Subcutaneous abdominal adipose tissue (tissue), 5 donors: ENCODE results near the gene CDH6.
A peak's percentile ranks its signal among the peaks of the same experiment; 100 is the strongest.

Experiments used
- H3K27ac ChIP-seq: one replicate; pipeline ENCODE4 v1.7.0; 2013; ENCODE audit warnings: low read depth, mild to moderate bottlenecking, inconsistent platforms, low read length, moderate library complexity
- H3K27me3 ChIP-seq, 5 donors: one replicate each; pipeline ENCODE4 v1.7.0; 2013; ENCODE audit warnings: low read length in 5 of 5, inconsistent platforms in 1 of 5; ENCODE audit not compliant: control insufficient read depth in 5 of 5, insufficient read depth in 4 of 5
- H3K36me3 ChIP-seq, 5 donors: one replicate each; pipeline ENCODE4 v1.7.0; 2013; ENCODE audit warnings: low read length in 5 of 5; ENCODE audit not compliant: control insufficient read depth in 5 of 5, insufficient read depth in 5 of 5
- H3K4me1 ChIP-seq, 5 donors: one replicate each; pipeline ENCODE4 v1.7.0; 2013; ENCODE audit warnings: low read length in 5 of 5, mild to moderate bottlenecking in 3 of 5, moderate library complexity in 1 of 5; ENCODE audit not compliant: control insufficient read depth in 5 of 5, insufficient read depth in 5 of 5
- H3K4me3 ChIP-seq, 5 donors: one replicate each; pipeline ENCODE4 v1.7.0; 2013; ENCODE audit warnings: low read length in 5 of 5, low read depth in 1 of 5
- H3K9ac ChIP-seq, 5 donors: one replicate each; pipeline ENCODE4 v1.7.0; 2013; ENCODE audit warnings: low read length in 5 of 5, mild to moderate bottlenecking in 4 of 5, moderate library complexity in 3 of 5
- H3K9me3 ChIP-seq, 5 donors: one replicate each; pipeline ENCODE4 v1.7.0; 2013; ENCODE audit warnings: low read length in 5 of 5; ENCODE audit not compliant: control insufficient read depth in 5 of 5
- donor health status: healthy.
- donor health status: healthy.
- donor health status: healthy.
- donor health status: healthy.
- donor health status: healthy.

Gene CDH6

GRCh38 chr5:31172881-31173280 lies 20.6 kb upstream of the CDH6 start:
- Histone ChIP-seq H3K9me3 (no peaks in the 10 kb centered on the region), H3K4me3 (no peak overlapping the region), H3K36me3 (no peaks in the 10 kb centered on the region), H3K27me3 (no peaks in the 10 kb centered on the region), H3K4me1 (no peaks in the 10 kb centered on the region), H3K27ac (no peak overlapping the region), H3K9ac (no peak overlapping the region)

GRCh38 chr5:31173614-31174013 lies 19.9 kb upstream of the CDH6 start:
- H3K27ac ChIP-seq = no peak overlapping the region

DNA sequence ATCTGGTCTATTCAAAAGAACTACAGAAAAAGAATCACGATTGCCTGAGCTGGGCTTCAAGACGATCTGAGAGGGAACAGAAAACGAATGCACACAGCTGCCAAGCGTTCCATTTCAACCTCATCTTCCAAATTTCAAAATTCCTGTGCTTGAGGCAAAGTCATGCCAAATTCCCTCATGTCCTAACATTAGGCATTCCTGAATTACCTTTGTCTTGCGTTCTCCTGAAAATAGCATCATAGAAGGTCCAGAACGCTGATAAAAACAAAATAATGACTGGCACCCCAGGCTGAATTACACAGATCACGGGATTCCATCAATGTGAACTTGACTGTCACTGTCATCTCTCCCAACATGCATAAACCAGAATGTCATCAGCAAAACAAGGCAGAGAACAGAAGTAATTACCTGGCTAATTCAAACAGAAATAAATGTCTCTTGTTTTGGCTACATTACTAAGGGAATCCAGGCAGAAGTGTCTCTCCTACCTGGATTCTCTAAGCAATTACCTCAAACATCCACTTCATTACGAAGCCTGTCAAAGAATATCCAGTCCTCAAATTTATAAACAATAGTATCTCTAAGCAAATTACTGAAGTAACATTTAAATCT lies 12.0 kb upstream of the CDH6 start:
- Histone ChIP-seq H3K9me3 (no peaks in the 10 kb centered on the region), H3K27ac (no peak overlapping the region), H3K4me3 (no peak overlapping the region), H3K4me1 (no peaks in the 10 kb centered on the region), H3K9ac (no peak overlapping the region), H3K36me3 (no peaks in the 10 kb centered on the region), H3K27me3 (no peaks in the 10 kb centered on the region)

More at GRCh38 chr5:31173614-31174013, 19.9 kb upstream of the CDH6 start:
- Histone ChIP-seq H3K9me3 (no peaks in the 10 kb centered on the region), H3K4me1 (no peaks in the 10 kb centered on the region), H3K4me3 (no peak overlapping the region), H3K27me3 (no peaks in the 10 kb centered on the region), H3K9ac (no peak overlapping the region), H3K36me3 (no peaks in the 10 kb centered on the region)

DNA sequence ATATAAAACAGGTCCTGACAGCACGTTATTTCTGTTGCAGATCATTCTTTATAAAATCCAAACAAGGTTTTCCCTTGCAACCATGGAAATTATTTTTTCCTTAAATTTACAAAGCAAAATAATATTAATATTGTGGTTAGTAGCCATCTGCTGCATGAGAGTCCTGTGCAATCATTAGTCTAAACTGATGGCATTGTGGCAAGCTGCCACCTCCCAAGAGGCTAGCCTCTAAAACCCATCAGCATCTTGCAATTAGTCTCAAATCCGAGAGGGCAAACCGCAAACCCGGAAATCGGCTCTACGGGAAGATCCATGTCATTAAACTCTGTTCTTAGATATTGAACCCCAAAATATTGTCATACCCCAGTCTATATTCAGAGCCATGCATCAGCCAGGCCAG lies 11.3 kb upstream of the CDH6 start:
- no peaks in the 10 kb centered on the region for H3K27me3 ChIP-seq
- H3K36me3 ChIP-seq = no peaks in the 10 kb centered on the region
- no peak overlapping the region for H3K9ac ChIP-seq
- no peaks in the 10 kb centered on the region for H3K9me3 ChIP-seq
- H3K27ac ChIP-seq = no peak overlapping the region
- no peak overlapping the region for H3K4me3 ChIP-seq
- no peaks in the 10 kb centered on the region for H3K4me1 ChIP-seq

DNA sequence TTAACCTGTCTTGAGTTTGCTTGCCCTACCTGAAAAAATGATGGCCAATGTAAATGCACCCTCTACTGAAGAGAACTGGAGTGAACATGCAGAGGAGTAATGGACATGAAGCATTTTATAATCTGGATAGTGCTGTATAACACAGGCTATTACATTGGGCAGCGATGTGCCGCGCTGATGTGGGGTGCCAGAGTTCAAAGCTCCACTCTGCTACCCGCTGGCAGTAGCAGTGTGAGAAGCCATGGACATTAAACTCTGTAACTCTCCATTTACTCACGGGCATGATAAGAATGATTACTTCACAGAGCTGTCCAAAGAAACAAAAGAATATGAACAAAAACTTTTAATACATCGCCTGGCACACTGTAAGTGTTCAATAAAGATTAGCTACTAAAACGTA lies 7.5 kb upstream of the CDH6 start:
- no peak overlapping the region for H3K27ac ChIP-seq
- H3K4me3 ChIP-seq = no peak overlapping the region
- no peaks in the 10 kb centered on the region for H3K9me3 ChIP-seq
- no peak overlapping the region for H3K9ac ChIP-seq
- H3K27me3 ChIP-seq = no peaks in the 10 kb centered on the region
- no peaks in the 10 kb centered on the region for H3K36me3 ChIP-seq
- H3K4me1 ChIP-seq = no peaks in the 10 kb centered on the region

GRCh38 chr5:31186672-31187267 lies 6.7 kb upstream of the CDH6 start:
- no peaks in the 10 kb centered on the region for H3K27me3 ChIP-seq
- H3K9me3 ChIP-seq = no peaks in the 10 kb centered on the region
- no peaks in the 10 kb centered on the region for H3K36me3 ChIP-seq
- no peak overlapping the region for H3K9ac ChIP-seq
- H3K27ac ChIP-seq = no peak overlapping the region
- H3K4me1 ChIP-seq = no peaks in the 10 kb centered on the region
- no peak overlapping the region for H3K4me3 ChIP-seq

DNA sequence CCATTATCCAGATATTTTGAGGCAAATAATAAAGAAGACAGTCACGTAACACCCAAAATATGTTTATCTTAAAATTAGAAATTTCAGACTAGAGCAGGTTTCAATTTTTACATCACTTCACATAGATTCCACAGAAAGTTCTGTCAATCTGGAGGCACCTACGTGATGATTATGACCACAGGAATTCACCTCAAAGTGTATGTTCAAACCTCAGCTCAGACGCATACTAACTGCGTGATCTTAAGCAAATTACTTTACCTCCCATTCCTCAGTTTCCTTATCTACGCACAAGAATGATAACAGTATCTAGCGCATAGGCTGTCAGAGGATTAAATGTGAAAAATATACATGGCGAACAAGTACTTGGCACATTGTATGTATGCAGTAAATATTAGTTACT lies 5.9 kb upstream of the CDH6 start:
- no peaks in the 10 kb centered on the region for H3K36me3 ChIP-seq
- no peaks in the 10 kb centered on the region for H3K9me3 ChIP-seq
- H3K27ac ChIP-seq = no peak overlapping the region
- H3K27me3 ChIP-seq = peaks cover 0 to 3% (median 0%) of the 10 kb centered on the region in 5 donors
- no peak overlapping the region for H3K9ac ChIP-seq
- H3K4me3 ChIP-seq = no peak overlapping the region
- no peaks in the 10 kb centered on the region for H3K4me1 ChIP-seq

- no peaks in the 10 kb centered on the region for H3K36me3 ChIP-seq
- no peak overlapping the region for H3K4me3 ChIP-seq
- no peaks in the 10 kb centered on the region for H3K9me3 ChIP-seq
- peaks cover 3 to 18% (median 13%) of the 10 kb centered on the region in 5 donors for H3K4me1 ChIP-seq
- no peak overlapping the region for H3K27ac ChIP-seq
- H3K27me3 ChIP-seq = peaks cover 7 to 21% (median 13%) of the 10 kb centered on the region in 5 donors
- no peak overlapping the region for H3K9ac ChIP-seq
Observed at GRCh38 chr5:31192442-31192841, 1.0 kb upstream of the CDH6 start.

DNA sequence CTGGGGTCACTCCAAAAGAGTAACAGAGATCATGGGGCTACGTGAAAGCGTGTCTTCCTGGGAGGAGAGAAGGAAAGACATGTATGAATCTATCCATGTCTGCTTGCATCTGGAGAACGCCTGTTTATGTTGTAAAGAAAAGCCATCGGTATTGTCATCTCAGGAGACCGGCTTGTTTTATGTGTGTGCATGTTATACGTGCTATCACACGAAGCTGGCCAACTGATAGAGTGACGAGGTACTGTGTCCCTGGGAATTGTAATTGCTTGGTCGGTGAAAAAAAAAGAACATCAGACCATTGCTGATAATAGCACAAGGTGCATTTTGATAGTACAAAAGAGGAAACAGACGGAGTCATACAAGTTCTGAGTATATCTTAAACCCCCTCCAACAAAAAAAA lies 370 bp upstream of the CDH6 start:
- Histone ChIP-seq H3K4me1 (peaks cover 3 to 18% (median 13%) of the 10 kb centered on the region in 5 donors), H3K4me3 (peak overlapping the region in 3 of 5 donors; percentile 54 to 65 (median 63)), H3K36me3 (no peaks in the 10 kb centered on the region), H3K27ac (no peak overlapping the region), H3K27me3 (peaks cover 7 to 21% (median 13%) of the 10 kb centered on the region in 5 donors), H3K9me3 (no peaks in the 10 kb centered on the region), H3K9ac (no peak overlapping the region)

DNA sequence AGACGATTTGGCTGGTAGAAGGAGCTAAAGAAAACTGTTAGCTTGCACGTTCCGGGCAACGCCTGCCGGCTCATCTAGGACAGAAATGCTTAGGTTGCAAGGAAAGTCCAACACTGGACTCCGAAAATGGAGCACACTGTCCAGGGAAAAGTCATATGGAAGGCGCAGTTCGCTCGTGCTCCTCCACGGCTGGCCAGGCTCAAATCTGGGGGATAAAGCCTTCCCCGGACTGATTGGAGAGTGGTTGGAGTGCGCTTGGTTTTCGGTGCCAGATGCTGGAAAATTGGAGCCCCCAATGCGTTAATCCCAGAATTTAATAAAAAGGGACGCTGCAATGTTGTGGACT lies 955 bp downstream of the CDH6 start:
- no peaks in the 10 kb centered on the region for H3K9me3 ChIP-seq
- H3K4me3 ChIP-seq = peak overlapping the region; percentile 54 to 74 (median 64)
- no peaks in the 10 kb centered on the region for H3K36me3 ChIP-seq
- H3K27ac ChIP-seq = no peak overlapping the region
- H3K27me3 ChIP-seq = peaks cover 7 to 21% (median 13%) of the 10 kb centered on the region in 5 donors
- H3K9ac ChIP-seq = peak overlapping the region in 2 of 5 donors; percentile 14 to 22
- peaks cover 3 to 18% (median 13%) of the 10 kb centered on the region in 5 donors for H3K4me1 ChIP-seq
